Measurements from ENCODE around the gene SLC23A3.

SLC23A3 gene

DNA sequence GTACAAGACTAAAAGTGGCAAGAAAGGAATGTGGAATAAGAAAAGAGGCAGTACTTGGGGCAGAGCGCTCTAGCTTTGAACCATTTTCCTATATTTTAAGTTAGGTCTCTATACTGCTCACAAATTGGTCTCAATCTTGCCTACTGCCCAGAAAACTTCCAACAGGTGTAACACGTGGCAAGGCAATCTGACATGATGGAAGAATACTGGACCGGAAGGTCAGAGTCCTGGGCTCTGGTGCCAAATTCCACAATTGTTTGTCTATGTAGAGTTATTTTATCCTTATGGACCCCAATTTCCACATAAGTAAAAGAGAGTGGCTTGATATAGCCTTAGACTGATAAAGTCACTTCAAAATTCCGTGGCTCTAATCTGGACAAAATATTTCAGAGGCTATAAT is 38.1 kb downstream of the SLC23A3 start:
- DNase-seq = no peak

GRCh38 chr2:219131327-219131726 is 38.5 kb downstream of the SLC23A3 start:
- DNase-seq = no peak

- DNase-seq = no peak
Measured at GRCh38 chr2:219129589-219129988, 40.2 kb downstream of the SLC23A3 start.

DNA sequence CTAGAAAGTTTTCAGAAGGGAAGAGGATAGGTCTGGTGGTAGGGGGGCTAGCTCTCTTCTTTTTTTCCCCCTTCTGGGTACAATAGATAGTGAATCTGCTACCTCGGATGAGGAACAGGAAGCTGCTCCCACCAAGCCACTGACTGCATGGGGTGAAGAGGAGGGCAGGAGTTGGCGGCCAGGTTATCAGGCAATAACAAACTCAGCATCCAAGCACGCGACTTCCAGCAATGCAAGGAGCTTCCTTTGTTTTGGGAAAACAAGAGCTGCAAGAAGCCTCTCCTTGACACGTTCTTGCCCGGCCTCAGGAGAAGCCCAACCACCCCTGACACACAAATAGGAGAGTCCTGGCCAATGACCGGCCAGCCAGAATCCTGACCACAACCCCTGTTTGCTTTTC is 41.4 kb downstream of the SLC23A3 start:
- no peak for DNase-seq

GRCh38 chr2:219127037-219127635 is 42.7 kb downstream of the SLC23A3 start:
- no peak for DNase-seq

- no peak for DNase-seq
Measured at GRCh38 chr2:219126555-219126954, 43.3 kb downstream of the SLC23A3 start.

- no peak for DNase-seq
Measured at GRCh38 chr2:219125886-219126270, 44.0 kb downstream of the SLC23A3 start.

DNA sequence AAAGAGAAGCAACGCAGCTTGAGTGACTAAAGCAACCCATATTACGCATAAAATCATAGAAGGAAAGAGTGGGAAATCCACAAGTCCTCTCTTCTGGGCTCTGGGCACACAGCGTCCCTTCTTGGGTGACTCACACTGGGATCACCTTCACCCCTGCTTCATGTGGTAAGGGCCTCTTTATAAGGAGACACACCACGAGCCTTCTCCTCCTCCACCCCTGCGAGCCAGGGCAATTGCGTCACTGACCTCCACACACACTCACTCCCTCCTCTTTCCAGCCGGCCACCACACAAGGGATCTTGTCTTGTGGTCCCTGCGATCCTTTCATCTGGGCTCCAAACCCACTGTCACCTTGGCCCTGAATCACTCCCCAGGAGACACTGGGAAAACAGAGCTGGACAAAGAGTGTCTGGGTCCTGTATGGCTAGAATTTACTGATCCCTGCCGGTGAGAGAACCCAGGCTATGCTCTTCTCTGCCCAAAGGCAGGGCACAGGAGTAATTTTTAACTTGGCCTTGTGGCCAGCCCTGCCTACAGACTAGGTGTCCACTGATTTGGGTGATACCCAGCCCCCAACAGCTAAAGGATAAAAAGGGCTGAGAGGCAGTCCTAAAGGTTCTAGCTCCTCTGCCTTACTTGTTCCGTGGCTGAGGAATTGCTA is 44.5 kb downstream of the SLC23A3 start:
- DNase-seq = no peak

DNA sequence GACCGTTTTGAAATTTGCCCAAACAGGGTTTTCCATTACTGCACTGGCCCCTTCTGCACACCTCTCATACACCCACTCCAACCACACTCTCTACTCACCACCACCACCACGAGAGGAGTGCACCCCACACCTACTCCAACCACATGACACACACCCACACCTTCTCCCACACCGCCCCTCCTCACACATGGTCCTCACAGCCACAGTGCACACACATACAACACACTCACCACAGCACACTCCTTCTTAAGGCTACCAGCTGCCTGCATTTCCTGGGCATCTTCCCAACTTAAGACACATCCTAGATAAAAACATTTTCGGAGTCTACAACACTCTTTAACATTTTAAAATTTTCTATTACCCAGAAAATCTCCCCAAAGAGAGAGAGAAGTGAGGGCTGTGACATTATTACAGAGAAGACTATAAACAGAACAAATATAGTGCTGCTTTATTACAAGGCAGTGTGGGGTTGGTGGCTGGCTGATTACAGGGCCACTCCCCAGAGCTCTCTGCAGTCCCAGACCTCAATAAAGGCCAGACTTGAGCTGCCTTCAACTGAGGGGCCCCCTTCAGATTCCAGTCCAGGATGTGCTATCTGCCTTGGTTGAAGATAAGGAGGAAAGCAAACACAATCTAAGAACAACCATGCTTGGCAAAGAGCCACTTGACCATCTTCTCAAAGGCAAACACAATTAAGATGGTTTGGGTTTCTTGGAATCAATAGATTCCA is 45.3 kb downstream of the SLC23A3 start:
- DNase-seq = peak; percentile 33

GRCh38 chr2:219123356-219124135 is 46.3 kb downstream of the SLC23A3 start:
- DNase-seq = no peak

GRCh38 chr2:219122202-219122980 is 47.4 kb downstream of the SLC23A3 start:
- no peak for DNase-seq

GRCh38 chr2:219120082-219120481 is 49.7 kb downstream of the SLC23A3 start:
- DNase-seq = no peak

GRCh38 chr2:219119422-219120043 is 50.3 kb downstream of the SLC23A3 start:
- DNase-seq = peak; percentile 46

- no peak for DNase-seq
Measured at GRCh38 chr2:219118504-219118903, 51.3 kb downstream of the SLC23A3 start.

GRCh38 chr2:219116776-219117646 is 52.8 kb downstream of the SLC23A3 start:
- DNase-seq = no peak

DNA sequence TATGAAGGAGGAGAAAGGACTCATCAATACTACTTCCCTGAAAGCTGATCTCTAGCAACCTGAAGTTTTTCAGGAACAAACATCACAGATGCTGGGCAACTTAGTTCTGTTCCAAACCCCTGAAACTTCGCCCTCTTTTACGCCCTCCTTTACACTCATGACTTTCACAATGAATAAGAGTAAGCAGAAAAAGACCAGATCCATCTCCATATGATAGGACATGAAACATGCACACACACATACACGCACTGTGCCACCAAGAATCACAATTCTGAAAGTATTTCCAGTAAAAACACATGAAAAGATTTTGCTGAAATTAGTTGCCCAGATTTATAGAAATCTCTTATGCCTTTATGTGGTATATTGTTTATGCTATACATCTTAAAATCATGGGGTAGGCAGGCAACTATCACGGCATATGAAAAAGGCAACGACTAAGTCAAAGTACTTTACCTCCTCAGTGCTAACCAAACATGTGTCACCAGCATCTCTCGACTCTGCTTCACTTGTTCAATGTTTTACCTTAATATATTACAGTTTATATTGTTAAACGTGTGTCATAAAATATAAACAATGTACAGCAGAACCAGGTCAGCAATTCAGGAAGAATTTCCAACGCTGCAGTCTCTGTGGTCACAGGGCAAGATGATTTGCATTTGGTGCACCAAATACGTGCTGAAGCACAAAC is 57.0 kb downstream of the SLC23A3 start:
- no peak for DNase-seq

DNA sequence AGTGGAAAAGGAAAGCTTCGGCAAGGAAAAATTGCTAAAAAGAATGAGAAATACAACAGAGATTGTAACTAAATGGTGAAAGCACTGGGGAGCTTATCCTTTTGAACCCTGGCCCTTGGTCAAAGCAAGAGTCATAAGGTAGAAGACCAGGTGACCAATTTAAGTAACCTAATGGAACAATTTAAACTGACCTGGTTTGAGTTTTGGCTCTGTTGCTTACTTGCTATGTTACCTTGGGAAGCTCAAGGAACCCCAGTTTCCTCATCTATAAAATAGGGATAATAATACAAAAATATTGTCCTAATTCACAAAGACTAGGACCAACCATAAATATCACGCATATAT is 57.8 kb downstream of the SLC23A3 start:
- DNase-seq = no peak
